ENCODE measurements around the gene CRACR2B.

DNA sequence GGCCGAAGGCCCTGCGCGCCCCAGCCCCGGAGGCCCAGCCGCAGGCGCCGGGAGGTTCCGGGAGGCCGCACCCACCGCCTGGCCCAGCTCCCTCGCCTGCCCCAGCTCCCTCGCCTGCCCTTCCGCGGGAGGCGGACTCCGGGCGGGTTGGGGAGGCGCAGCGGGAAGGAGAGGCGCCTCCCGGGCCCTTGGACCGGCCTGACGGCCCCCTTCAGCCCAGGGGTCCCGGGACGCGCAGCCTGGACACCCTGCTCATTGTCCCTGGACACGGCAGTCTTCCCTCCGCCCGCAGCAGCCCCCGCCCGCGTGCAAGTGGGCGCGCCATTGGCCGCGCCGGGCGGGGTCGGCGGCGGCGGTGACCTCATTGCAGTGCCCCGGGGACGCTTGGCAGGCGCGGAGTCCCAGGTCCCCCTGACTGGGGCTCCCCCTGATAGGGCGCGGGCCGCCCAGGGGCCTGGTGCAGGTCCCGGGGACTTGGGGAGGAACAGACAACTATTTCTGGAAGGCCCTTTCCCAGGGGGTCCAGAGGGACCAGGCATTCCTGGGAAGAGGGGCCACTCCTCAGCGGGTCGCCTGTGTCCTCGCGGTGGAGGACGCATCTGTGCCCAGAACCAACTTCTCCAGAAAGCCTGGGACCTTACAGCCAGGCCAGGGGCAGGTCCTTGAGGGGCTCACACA lies 5.5 kb downstream of the CRACR2B start:
- TF ChIP-seq ZNF384 (IDR thresholded peaks at IDR 0.05) (no peak), NFRKB (IDR thresholded peaks at IDR 0.05) (no peak), SP1 (IDR thresholded peaks at IDR 0.05) (no peak), FOXM1 (IDR thresholded peaks at IDR 0.05; ENCODE audit: borderline replicate concordance) (no peak), ELF4 (IDR thresholded peaks at IDR 0.05) (no peak), FOXA1 (IDR thresholded peaks at IDR 0.05) (no peak), HDGF (IDR thresholded peaks at IDR 0.05; ENCODE audit: borderline replicate concordance) (no peak), TARDBP (IDR thresholded peaks at IDR 0.05) (no peak), BHLHE40 (IDR thresholded peaks at IDR 0.05; ENCODE audit: borderline replicate concordance) (no peak), ARNT (IDR thresholded peaks at IDR 0.05) (no peak), SUZ12 (IDR thresholded peaks at IDR 0.05) (no peak), CTBP1 (IDR thresholded peaks at IDR 0.05; ENCODE audit: borderline replicate concordance) (no peak), L3MBTL2 (conservative IDR thresholded peaks at IDR 0.05) (no peak), FOXK2 (IDR thresholded peaks at IDR 0.05) (no peak)

Data from HEK293T (cell line).